Measurements from ENCODE around the gene RNF130. TPM values are rescaled to one million over a fixed set of nuclear protein-coding genes. Genes with fewer than 3 reads are reported as not detected.
A peak's percentile ranks its signal among the peaks of the same experiment; 100 is the strongest.

RNF130 gene
- total RNA-seq, 1 donor from 2014 or later: 67.3 TPM

DNA sequence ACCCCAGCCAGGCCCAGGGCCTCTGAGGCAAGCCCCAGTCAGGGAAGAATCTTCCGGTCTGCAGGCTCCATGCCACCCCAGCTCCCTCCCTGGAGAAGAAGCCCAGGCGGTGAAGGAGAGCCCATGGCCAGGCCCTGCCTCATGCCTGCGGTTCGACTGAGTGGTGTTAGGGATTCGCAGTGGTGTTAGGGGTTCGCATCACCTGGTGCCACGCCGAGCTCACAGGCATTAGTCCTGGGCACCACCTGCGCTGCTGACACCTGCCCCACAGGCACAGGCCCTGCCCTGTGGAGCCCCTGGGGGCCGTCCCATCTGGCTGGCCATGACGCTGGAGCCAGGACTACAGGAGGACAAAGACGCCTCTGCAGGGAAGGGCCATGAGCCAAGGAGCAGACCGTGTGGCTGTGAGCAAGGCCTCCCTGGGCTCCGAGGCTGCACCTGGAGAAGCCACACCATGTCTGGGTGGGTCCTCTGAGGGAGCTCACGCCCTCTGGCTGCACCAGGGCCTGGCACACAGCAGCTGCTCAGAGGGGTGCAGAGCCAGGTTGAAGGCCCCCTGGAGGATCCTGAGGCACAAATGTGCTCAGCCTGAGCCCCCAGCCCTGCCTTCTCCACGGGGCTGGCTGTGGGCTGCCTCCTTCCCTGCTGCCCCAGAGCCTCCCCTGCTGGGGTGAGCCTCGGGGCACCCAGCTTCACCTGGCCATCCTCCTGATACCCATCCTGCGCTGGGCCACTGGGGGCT, 27.6 kb upstream of the RNF130 start:
- no peak for TF ChIP-seq CTCF (IDR thresholded peaks at IDR 0.05; ENCODE audit: unreplicated experiment)
- H3K4me1 Mint-ChIP-seq (ENCODE audit: unreplicated experiment): no peaks in the 10 kb centered on the region
- no peaks in the 10 kb centered on the region for H3K9me3 Mint-ChIP-seq (ENCODE audit: unreplicated experiment)
- DNase-seq (ENCODE audit: low spot score): no peak
- peaks cover 5% of the 10 kb centered on the region for H3K27me3 Mint-ChIP-seq (ENCODE audit: unreplicated experiment)
- no peaks in the 10 kb centered on the region for H3K36me3 Mint-ChIP-seq (ENCODE audit: low read depth, unreplicated experiment)
- no peak overlapping the region for H3K4me3 Mint-ChIP-seq (ENCODE audit: unreplicated experiment)
- H3K27ac Mint-ChIP-seq (ENCODE audit: unreplicated experiment): no peak overlapping the region

GRCh38 chr5:180098526-180098925, 27.0 kb upstream of the RNF130 start:
- H3K4me1 Mint-ChIP-seq (ENCODE audit: unreplicated experiment): peaks cover 5% of the 10 kb centered on the region
- H3K9me3 Mint-ChIP-seq (ENCODE audit: unreplicated experiment): no peaks in the 10 kb centered on the region

DNA sequence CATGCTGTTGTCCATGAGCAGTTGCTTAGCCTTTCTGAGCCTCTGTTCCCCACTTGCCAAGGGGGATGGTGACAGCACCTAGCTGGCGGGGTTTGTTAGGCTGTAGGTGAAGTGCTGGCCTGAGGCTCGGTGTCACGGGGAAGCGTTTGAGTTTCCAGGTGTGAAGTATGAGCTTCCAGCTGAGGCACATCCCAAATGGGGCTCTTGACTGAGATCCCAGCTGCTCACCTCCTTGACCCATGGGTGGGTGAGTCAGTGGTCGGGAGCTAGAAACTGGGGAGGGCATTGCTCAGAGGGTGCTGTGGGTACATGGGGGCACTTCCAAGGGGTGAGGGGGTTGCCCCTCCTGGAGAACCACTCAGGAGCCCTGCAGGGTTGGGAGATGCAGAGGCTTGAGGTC, 26.4 kb upstream of the RNF130 start:
- DNase-seq (ENCODE audit: low spot score): no peak
- TF ChIP-seq CTCF (IDR thresholded peaks at IDR 0.05; ENCODE audit: unreplicated experiment): no peak
- Mint-ChIP-seq H3K4me3 (ENCODE audit: unreplicated experiment) (no peak overlapping the region), H3K27me3 (ENCODE audit: unreplicated experiment) (peaks cover 5% of the 10 kb centered on the region), H3K27ac (ENCODE audit: unreplicated experiment) (no peak overlapping the region), H3K9me3 (ENCODE audit: unreplicated experiment) (no peaks in the 10 kb centered on the region), H3K36me3 (ENCODE audit: low read depth, unreplicated experiment) (no peaks in the 10 kb centered on the region), H3K4me1 (ENCODE audit: unreplicated experiment) (peaks cover 7% of the 10 kb centered on the region)

More at GRCh38 chr5:180098526-180098925, 27.0 kb upstream of the RNF130 start:
- no peak for DNase-seq (ENCODE audit: low spot score)
- Mint-ChIP-seq H3K36me3 (ENCODE audit: low read depth, unreplicated experiment) (no peaks in the 10 kb centered on the region), H3K4me3 (ENCODE audit: unreplicated experiment) (peak overlapping the region; percentile 15), H3K27ac (ENCODE audit: unreplicated experiment) (no peak overlapping the region), H3K27me3 (ENCODE audit: unreplicated experiment) (peaks cover 5% of the 10 kb centered on the region)
- TF ChIP-seq CTCF (IDR thresholded peaks at IDR 0.05; ENCODE audit: unreplicated experiment): no peak

DNA sequence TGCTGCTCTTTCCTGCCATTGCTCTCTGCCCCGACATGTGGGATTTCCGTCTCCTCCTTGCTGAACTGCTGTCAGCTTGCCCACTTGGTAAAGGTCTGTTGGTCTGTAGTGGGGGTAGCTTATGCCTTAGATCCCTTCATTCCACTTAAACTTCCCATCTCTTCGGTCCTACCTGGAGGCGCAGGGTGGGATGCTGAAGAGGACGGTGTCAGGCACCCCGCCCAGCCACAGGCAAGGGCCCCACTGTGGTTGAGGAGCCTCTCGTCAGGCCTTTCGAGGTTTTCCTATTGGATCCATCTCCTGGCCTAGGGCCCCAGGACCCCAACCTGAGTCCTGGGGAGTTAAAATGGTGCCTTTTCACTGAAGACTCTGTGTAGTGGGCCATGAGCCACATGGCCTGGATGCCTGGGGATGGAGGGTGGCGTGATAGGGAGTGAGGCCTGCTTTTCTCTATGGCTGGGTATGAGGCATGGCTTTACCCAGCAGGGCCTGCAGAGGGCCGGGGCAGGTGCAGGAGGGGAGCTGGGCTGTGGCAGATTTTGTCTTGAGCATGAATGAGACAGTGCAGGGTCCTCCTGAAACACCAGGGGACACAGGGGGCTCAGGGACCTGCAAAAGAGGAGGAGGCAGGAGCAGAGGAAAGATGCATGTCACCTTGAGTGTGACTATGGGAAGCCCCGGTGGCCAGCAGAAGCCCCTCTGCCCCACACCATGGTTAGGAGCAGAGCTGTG, 25.8 kb upstream of the RNF130 start:
- Mint-ChIP-seq H3K36me3 (ENCODE audit: low read depth, unreplicated experiment) (no peaks in the 10 kb centered on the region), H3K27ac (ENCODE audit: unreplicated experiment) (no peak overlapping the region), H3K27me3 (ENCODE audit: unreplicated experiment) (peaks cover 5% of the 10 kb centered on the region), H3K9me3 (ENCODE audit: unreplicated experiment) (no peaks in the 10 kb centered on the region), H3K4me3 (ENCODE audit: unreplicated experiment) (no peak overlapping the region), H3K4me1 (ENCODE audit: unreplicated experiment) (peaks cover 8% of the 10 kb centered on the region)
- DNase-seq (ENCODE audit: low spot score): no peak
- TF ChIP-seq CTCF (IDR thresholded peaks at IDR 0.05; ENCODE audit: unreplicated experiment): no peak

DNA sequence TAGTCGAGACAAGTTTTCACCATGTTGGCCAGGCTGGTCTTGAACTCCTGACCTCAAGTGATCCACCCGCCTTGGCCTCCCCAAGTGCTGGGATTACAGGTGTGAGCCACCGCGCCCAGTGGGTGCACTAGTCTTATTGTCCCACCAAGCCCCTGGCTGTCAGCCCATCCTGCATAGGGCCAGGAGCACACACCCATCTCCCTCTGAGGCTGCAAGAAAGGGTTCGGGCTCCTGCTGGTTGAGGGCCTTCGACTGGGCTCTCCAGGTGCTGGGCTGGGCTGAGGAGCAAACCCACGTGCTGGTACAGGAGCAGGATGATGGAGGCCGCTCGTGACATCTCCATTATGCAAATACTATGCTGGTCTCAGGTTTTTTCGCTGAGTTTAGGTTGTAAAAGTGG, 25.1 kb upstream of the RNF130 start:
- Mint-ChIP-seq H3K27ac (ENCODE audit: unreplicated experiment) (no peak overlapping the region), H3K27me3 (ENCODE audit: unreplicated experiment) (peaks cover 5% of the 10 kb centered on the region), H3K4me1 (ENCODE audit: unreplicated experiment) (peaks cover 8% of the 10 kb centered on the region), H3K36me3 (ENCODE audit: low read depth, unreplicated experiment) (no peaks in the 10 kb centered on the region), H3K9me3 (ENCODE audit: unreplicated experiment) (no peaks in the 10 kb centered on the region), H3K4me3 (ENCODE audit: unreplicated experiment) (no peak overlapping the region)
- DNase-seq (ENCODE audit: low spot score): no peak
- no peak for TF ChIP-seq CTCF (IDR thresholded peaks at IDR 0.05; ENCODE audit: unreplicated experiment)
